A549 (cell line): Measurements from ENCODE around the gene PFDN6. TPM values are rescaled to one million over a fixed set of nuclear protein-coding genes. Genes with fewer than 3 reads are reported as not detected.

Experiments used
- ATAC-seq, 2 experiments: fragments of 200-7000 bp in 1 of 2; fragments of >200 bp in 1 of 2; cut with Nextera tagmentation in 1 of 2; cut with Tn5 transposase in 1 of 2; 3 replicates each; pipeline versions ENCODE4 v1.8.0 to v1.9.1; 2018 to 2020; ENCODE audit warnings: mild to moderate bottlenecking in 1 of 2, moderate library complexity in 1 of 2
- CTCF ChIA-PET: fragments of 300-600 bp; sonication (Branson Sonifier 250); formaldehyde crosslinking; extraction: SDS; loops from one replicate; lab custom pipeline; 2021; ENCODE audit warnings: antibody characterized with exemption, inconsistent platforms; lab: Yijun Ruan, JAX
- POLR2A ChIA-PET: fragments of 350-600 bp; formaldehyde crosslinking; extraction: SDS; loops from one replicate; lab custom pipeline; 2021; ENCODE audit warnings: antibody characterized with exemption, inconsistent platforms; lab: Yijun Ruan, JAX
- DNase-seq, 2 experiments: peaks; one replicate each; pipeline versions ENCODE4 v3.0.0 to v3.0.0-alpha.2; 2011 to 2016; ENCODE audit warnings: low read depth in 1 of 2, low spot score in 1 of 2
- FAIRE-seq: peaks from 2 replicates; lab custom pipeline; 2011; peaks lifted over from hg19 to GRCh38; lab: Jason Lieb, UNC
- H3K27ac ChIP-seq, 2 experiments: fragments of >200 bp; sonication (Bioruptor Twin); formaldehyde crosslinking; 3 replicates each; pipeline ENCODE4 v1.5.1; 2016 to 2017
- H3K4me1 ChIP-seq: fragments of >200 bp; sonication (Bioruptor Twin); formaldehyde crosslinking; 3 replicates; pipeline ENCODE4 v1.6.1; 2016
- H3K4me2 ChIP-seq: fragments of >200 bp; sonication (Bioruptor Twin); formaldehyde crosslinking; 3 replicates; pipeline ENCODE4 v1.6.1; 2016
- H3K4me3 ChIP-seq: fragments of >200 bp; sonication (Bioruptor Twin); formaldehyde crosslinking; 3 replicates; pipeline ENCODE4 v1.5.1; 2016
- H3K9me3 ChIP-seq: fragments of >200 bp; sonication (Bioruptor Twin); formaldehyde crosslinking; 3 replicates; pipeline ENCODE4 v1.6.1; 2016
- CBX2 ChIP-seq: fragments of 200-600 bp; sonication (generic); IDR thresholded peaks from 2 replicates; pipeline ENCODE4 v1.6.1; 2016; ENCODE audit warnings: low read depth, mild to moderate bottlenecking, borderline replicate concordance
- CBX8 ChIP-seq: fragments of 200-600 bp; sonication (generic); IDR thresholded peaks from 2 replicates; pipeline ENCODE4 v1.6.1; 2016
- E2F6 ChIP-seq: IDR thresholded peaks from 2 replicates; pipeline ENCODE4 v1.6.1; 2012; ENCODE audit warnings: low read depth, borderline replicate concordance
- EHF ChIP-seq: fragments of 250-450 bp; sonication (Bioruptor Pico); IDR thresholded peaks from 2 replicates; pipeline ENCODE4 v1.5.0; 2020; ENCODE audit warnings: mild to moderate bottlenecking
- ELK1 ChIP-seq: fragments of 150-350 bp; IDR thresholded peaks from 2 replicates; pipeline ENCODE4 v1.6.1; 2014; ENCODE audit warnings: low read depth, mild to moderate bottlenecking, low read length
- ESRRA ChIP-seq: fragments of 150-350 bp; IDR thresholded peaks from 2 replicates; pipeline ENCODE4 v1.6.1; 2014; ENCODE audit warnings: mild to moderate bottlenecking, low read length, borderline replicate concordance
- FOSB ChIP-seq: fragments of 250-450 bp; sonication (Bioruptor Pico); IDR thresholded peaks from 2 replicates; pipeline ENCODE4 v1.5.0; 2020; ENCODE audit warnings: mild to moderate bottlenecking, moderate library complexity
- FOXS1 ChIP-seq: fragments of 250-450 bp; sonication (Bioruptor Pico); IDR thresholded peaks from 2 replicates; pipeline ENCODE4 v1.5.0; 2020; ENCODE audit warnings: mild to moderate bottlenecking, moderate library complexity
- GATA3 ChIP-seq: IDR thresholded peaks from 2 replicates; pipeline ENCODE4 v1.6.1; 2012; ENCODE audit warnings: borderline replicate concordance
- HES2 ChIP-seq: fragments of >200 bp; sonication (Bioruptor Twin); formaldehyde crosslinking; IDR thresholded peaks from 2 replicates; pipeline ENCODE4 v1.6.1; 2016
- HEYL ChIP-seq: fragments of 250-450 bp; sonication (Bioruptor Pico); IDR thresholded peaks from 2 replicates; pipeline ENCODE4 v1.8.0; 2021; ENCODE audit warnings: mild to moderate bottlenecking, moderate library complexity
- HOXB13 ChIP-seq: fragments of 250-450 bp; sonication (Bioruptor Pico); IDR thresholded peaks from 2 replicates; pipeline ENCODE4 v1.5.0; 2020; ENCODE audit warnings: low read depth, mild to moderate bottlenecking, moderate library complexity
- JUN ChIP-seq, 2 experiments: fragments of >200 bp; sonication (Bioruptor Twin); formaldehyde crosslinking; IDR thresholded peaks; 2 replicates in 1 of 2; 3 replicates in 1 of 2; pipeline ENCODE4 v1.6.1; 2016 to 2017
- KDM1A ChIP-seq: fragments of 200-600 bp; sonication (generic); IDR thresholded peaks from 2 replicates; pipeline ENCODE4 v1.6.1; 2016; ENCODE audit warnings: low read depth, mild to moderate bottlenecking
- KDM5A ChIP-seq: fragments of 200-600 bp; sonication (generic); IDR thresholded peaks from 2 replicates; pipeline ENCODE4 v1.6.1; 2016; ENCODE audit warnings: antibody characterized with exemption, mild to moderate bottlenecking
- MAFK ChIP-seq: fragments of 450-650 bp; IDR thresholded peaks from 2 replicates; pipeline ENCODE4 v1.6.1; 2014; ENCODE audit not compliant: partially characterized antibody
- MAX ChIP-seq: IDR thresholded peaks from 2 replicates; pipeline ENCODE4 v1.6.1; 2012
- MAZ ChIP-seq: fragments of 150-350 bp; IDR thresholded peaks from 2 replicates; pipeline ENCODE4 v1.6.1; 2014; ENCODE audit warnings: antibody characterized with exemption, low read depth, low read length, borderline replicate concordance
- PHF8 ChIP-seq: fragments of 200-600 bp; sonication (generic); IDR thresholded peaks from 2 replicates; pipeline ENCODE4 v1.6.1; 2016; ENCODE audit warnings: low read depth, mild to moderate bottlenecking, antibody characterized with exemption, moderate library complexity, borderline replicate concordance
- POLR2A ChIP-seq: IDR thresholded peaks from 2 replicates; pipeline ENCODE4 v1.6.1; 2012; ENCODE audit warnings: mild to moderate bottlenecking, low read length
- RARB ChIP-seq: fragments of 250-450 bp; sonication (Bioruptor Pico); IDR thresholded peaks from 2 replicates; pipeline ENCODE4 v1.8.0; 2021; ENCODE audit warnings: mild to moderate bottlenecking, moderate library complexity
- RFX5 ChIP-seq: fragments of 450-650 bp; IDR thresholded peaks from 2 replicates; pipeline ENCODE4 v1.7.1; 2014; ENCODE audit warnings: antibody characterized with exemption, mild to moderate bottlenecking, moderate library complexity
- TFCP2L1 ChIP-seq: fragments of 250-450 bp; sonication (Bioruptor Pico); IDR thresholded peaks from 2 replicates; pipeline ENCODE4 v1.5.0; 2021; ENCODE audit warnings: mild to moderate bottlenecking
- ZC3H11A ChIP-seq: fragments of 450-650 bp; IDR thresholded peaks from 2 replicates; pipeline ENCODE4 v1.6.1; 2014; ENCODE audit warnings: antibody characterized with exemption, mild to moderate bottlenecking
- ZFP36 ChIP-seq: fragments of 450-650 bp; IDR thresholded peaks from 2 replicates; pipeline ENCODE4 v1.6.1; 2014; ENCODE audit warnings: borderline replicate concordance; ENCODE audit not compliant: partially characterized antibody
- WGBS: methylation state at CpG from one replicate; pipeline ENCODE4 v1.1.6; 2017; ENCODE audit errors: missing lambda C conversion rate; 5-methylcytosine and 5-hydroxymethylcytosine counted together
- polyA plus RNA-seq, 4 experiments: library from polyadenylated mRNA; depleted of rRNA in 3 of 4; stranded (reverse); fragments of >200 nt; fragmentation: RNase III in 1 of 4; extraction: RNeasy Plus Mini Kit Qiagen cat#74134 plus additional on column Dnase treatment in 1 of 4; gene quantifications; 2 replicates in 3 of 4; 3 replicates in 1 of 4; pipeline ENCODE4 v1.2.3, GENCODE V29; 2011 to 2017

PFDN6 gene
- polyA plus RNA-seq, 2 of the 4 experiments (the other 2 are of a cell fraction) = 84.6 to 120 TPM

- TF ChIP-seq RFX5 (peak; percentile 43; the same call in 1 of the 2 replicates), TFCP2L1 (CRISPR knock-in tag) (no peak), MAX (peak; percentile 47), JUN (IDR thresholded peaks at IDR 0.05) (0 out of 5 replicates have a peak, but pooled peaks of 1 of the 2 experiments have one; percentile 27)
- 1% methylated on average over 22 of the region's 44 CpGs for WGBS
- H3K4me2 ChIP-seq = peak within 1 kb of the TSS; percentile 82
- DNase-seq (peak; percentile 86 to 97), FAIRE-seq (no peak), ATAC-seq (peak; percentile 65 to 82)
- no peaks in the 10 kb centered on the region for H3K9me3 ChIP-seq
- ChIA-PET POLR2A (interaction anchor here (0.5 to 1.6 kb wide), 12 partner anchors 8 to 346 kb away, joined by 3 to 14 read pairs (median 6); partner anchors contain the start of genes B3GALT4, PFDN6, RPS18 and VPS52), CTCF (interaction anchor here (1.0 to 3.5 kb wide), 4 partner anchors 17 to 27 kb away, joined by 3 to 8 read pairs (median 4); no protein-coding TSS in a partner anchor)
- peak within 1 kb of the TSS; percentile 41 for H3K4me3 ChIP-seq
- H3K4me1 ChIP-seq = peaks cover 42% of the 10 kb centered on the region
- H3K27ac ChIP-seq = peak within 1 kb of the TSS; percentile 69 to 91
These were observed 28.4 kb downstream of the PFDN6 start, which contains the start of gene ZBTB22 for GRCh38 chr6:33317669-33318425. TSS of gene ZBTB22 (minus strand) at chr6:33317744. CDS start at chr6:33316916, 828 bp downstream.

GRCh38 chr6:33318426-33319073 lies 29.1 kb downstream of the PFDN6 start:
- peak overlapping the region; percentile 82 for H3K4me2 ChIP-seq
- ATAC-seq (no peak), FAIRE-seq (no peak), DNase-seq (no peak)
- no peaks in the 10 kb centered on the region for H3K9me3 ChIP-seq
- H3K4me1 ChIP-seq = peaks cover 42% of the 10 kb centered on the region
- H3K4me3 ChIP-seq = peak overlapping the region; percentile 41
- no peak for TF ChIP-seq GATA3
- no peak for TF ChIP-seq MAZ
- TF ChIP-seq ZFP36 = no peak
- TF ChIP-seq HOXB13 = no peak
- no peak for TF ChIP-seq RARB (CRISPR knock-in tag)
- TF ChIP-seq FOSB (CRISPR knock-in tag) = no peak
- TF ChIP-seq KDM5A = no peak
- peak overlapping the region; percentile 69 to 91; a peak in 4 of 6 replicates for H3K27ac ChIP-seq
- POLR2A ChIA-PET = interaction anchor here (0.6 to 1.6 kb wide), 10 partner anchors 10 to 1919 kb away, joined by 3 to 14 read pairs (median 6); partner anchors contain the start of genes B3GALT4, PFDN6, RPS18 and VPS52
- CTCF ChIA-PET = interaction anchor here (1.0 kb wide), 1 partner anchor 26 kb away, joined by 4 read pairs; no protein-coding TSS in a partner anchor
- WGBS = 61% methylated on average over 8 of the region's 8 CpGs

- TF ChIP-seq ZC3H11A = no peak
- POLR2A ChIA-PET = no interaction called here
- DNase-seq (no peak), ATAC-seq (no peak), FAIRE-seq (no peak)
- CTCF ChIA-PET = interaction anchor here (1.0 kb wide), 1 partner anchor 21 kb away, joined by 3 read pairs; no protein-coding TSS in a partner anchor
- 96% methylated on average over 3 of the region's 3 CpGs for WGBS
- Histone ChIP-seq H3K4me3 (no peak overlapping the region), H3K4me2 (no peak overlapping the region), H3K9me3 (no peaks in the 10 kb centered on the region), H3K4me1 (peaks cover 45% of the 10 kb centered on the region), H3K27ac (no peak overlapping the region)
These were observed 30.5 kb downstream of the PFDN6 start for GRCh38 chr6:33319939-33320314.

- no peak for ATAC-seq
- no peak overlapping the region for H3K4me3 ChIP-seq
- TF ChIP-seq CBX2 (no peak), EHF (CRISPR knock-in tag) (no peak), RFX5 (no peak), KDM5A (no peak), ELK1 (no peak), KDM1A (no peak), CBX8 (no peak), ESRRA (no peak), HEYL (CRISPR knock-in tag) (no peak), FOXS1 (CRISPR knock-in tag) (no peak), HES2 (no peak), MAFK (no peak), PHF8 (no peak), E2F6 (no peak), ZC3H11A (no peak), POLR2A (no peak)
These were observed 31.1 kb downstream of the PFDN6 start for GRCh38 chr6:33320315-33321181.

More at GRCh38 chr6:33320315-33321181, 31.1 kb downstream of the PFDN6 start:
- H3K4me1 ChIP-seq = peaks cover 39% of the 10 kb centered on the region
- H3K27ac ChIP-seq = no peak overlapping the region
- DNase-seq (no peak), FAIRE-seq (no peak)
- ChIA-PET POLR2A (no interaction called here), CTCF (interaction anchor here (1.0 to 1.1 kb wide), 3 partner anchors 20 to 98 kb away, joined by 3 to 5 read pairs (median 3); no protein-coding TSS in a partner anchor)
- H3K9me3 ChIP-seq = no peaks in the 10 kb centered on the region
- 73% methylated on average over 18 of the region's 32 CpGs for WGBS
- peak overlapping the region; percentile 98; the same call in 1 of the 3 replicates for H3K4me2 ChIP-seq
